Omental fat pad (tissue), 4 donors: ENCODE results near the gene SNPH. TPM values are rescaled to one million over a fixed set of nuclear protein-coding genes. Genes with fewer than 3 reads are reported as not detected.

Experiments
- ATAC-seq: fragments of 150-250 bp; one replicate; pipeline ENCODE4 v1.9.1; 2016; ENCODE audit warnings: mild to moderate bottlenecking, moderate library complexity; ENCODE audit not compliant: low FRiP score
- DNase-seq: peaks from one replicate; pipeline ENCODE4 v3.0.0-alpha.2; 2019; ENCODE audit warnings: low spot score
- CTCF ChIP-seq, 3 donors: fragments of 450-650 bp; IDR thresholded peaks; one replicate each; pipeline ENCODE4 v1.5.1; 2016 to 2017; ENCODE audit warnings: antibody characterized with exemption in 3 of 3, mild to moderate bottlenecking in 3 of 3, moderate library complexity in 2 of 3
- total RNA-seq, 4 donors: library from RNA; depleted of rRNA; stranded (reverse); fragments of >200 nt; gene quantifications; one replicate each; pipeline ENCODE4 v1.1.0, GENCODE V29; 2016

The SNPH gene
- total RNA-seq, 4 donors from 2014 or later: 2.0 to 3.9 (median 2.5) TPM

- no peak for ATAC-seq
- DNase-seq: no peak
- TF ChIP-seq CTCF (IDR thresholded peaks at IDR 0.05): no peak
Observed at GRCh38 chr20:1287787-1288569, 21.9 kb downstream of the SNPH start.

- TF ChIP-seq CTCF (IDR thresholded peaks at IDR 0.05): no peak
- DNase-seq (no peak), ATAC-seq (peak; percentile 63)
Observed at GRCh38 chr20:1291191-1291741, 25.2 kb downstream of the SNPH start.

GRCh38 chr20:1292620-1293019 lies 26.5 kb downstream of the SNPH start:
- no peak for DNase-seq
- no peak for ATAC-seq
- no peak for TF ChIP-seq CTCF (IDR thresholded peaks at IDR 0.05)

GRCh38 chr20:1293641-1294379 lies 27.7 kb downstream of the SNPH start:
- DNase-seq: no peak
- TF ChIP-seq CTCF (IDR thresholded peaks at IDR 0.05): no peak

GRCh38 chr20:1294497-1294896 lies 28.4 kb downstream of the SNPH start:
- TF ChIP-seq CTCF (IDR thresholded peaks at IDR 0.05): no peak
- DNase-seq: no peak
- no peak for ATAC-seq

More at GRCh38 chr20:1293641-1294379, 27.7 kb downstream of the SNPH start:
- no peak for ATAC-seq

- no peak for TF ChIP-seq CTCF (IDR thresholded peaks at IDR 0.05)
- no peak for ATAC-seq
- DNase-seq: no peak
Observed at GRCh38 chr20:1295276-1295930, 29.3 kb downstream of the SNPH start.
